Hepatocyte (in vitro differentiated cells): Measurements from ENCODE around the gene ST3GAL2. TPM values are rescaled to one million over a fixed set of nuclear protein-coding genes. Genes with fewer than 3 reads are reported as not detected.

Experiments used
- DNase-seq: peaks from one replicate; pipeline ENCODE4 v3.0.0-alpha.2; 2016; ENCODE audit warnings: low spot score
- H2AFZ ChIP-seq: fragments of 200-600 bp; sonication (generic); 2 replicates; pipeline ENCODE4 v1.6.0; 2016; ENCODE audit warnings: antibody characterized with exemption, mild to moderate bottlenecking
- H3K27ac ChIP-seq: fragments of 200-600 bp; sonication (generic); 2 replicates; pipeline ENCODE4 v1.5.1; 2016; ENCODE audit warnings: mild to moderate bottlenecking
- H3K27me3 ChIP-seq: fragments of 200-600 bp; sonication (generic); 2 replicates; pipeline ENCODE4 v1.6.1; 2016
- H3K36me3 ChIP-seq: fragments of 200-600 bp; sonication (generic); replicated peaks from 2 replicates; pipeline ENCODE4 v1.5.1; 2016; ENCODE audit warnings: low read depth; ENCODE audit not compliant: insufficient read depth
- H3K4me1 ChIP-seq: fragments of 200-600 bp; sonication (generic); 2 replicates; pipeline ENCODE4 v1.5.1; 2016; ENCODE audit warnings: mild to moderate bottlenecking, moderate library complexity; ENCODE audit not compliant: insufficient read depth
- H3K4me2 ChIP-seq: fragments of 200-600 bp; sonication (generic); 2 replicates; pipeline ENCODE4 v1.6.0; 2016
- H3K4me3 ChIP-seq: fragments of 200-600 bp; sonication (generic); 2 replicates; pipeline ENCODE4 v1.5.1; 2016; ENCODE audit warnings: mild to moderate bottlenecking
- H3K79me2 ChIP-seq: fragments of 200-600 bp; sonication (generic); 2 replicates; pipeline ENCODE4 v1.6.0; 2017; ENCODE audit warnings: mild to moderate bottlenecking
- H3K9me2 ChIP-seq: fragments of 200-600 bp; sonication (generic); replicated peaks from 2 replicates; pipeline ENCODE4 v1.6.0; 2017; ENCODE audit warnings: mild to moderate bottlenecking; ENCODE audit not compliant: insufficient read depth
- H3K9me3 ChIP-seq: fragments of 200-600 bp; sonication (generic); 2 replicates; pipeline ENCODE4 v1.5.1; 2016; ENCODE audit warnings: low read depth, mild to moderate bottlenecking
- H4K20me1 ChIP-seq: fragments of 200-600 bp; sonication (generic); 2 replicates; pipeline ENCODE4 v1.6.0; 2016; ENCODE audit warnings: mild to moderate bottlenecking; ENCODE audit not compliant: insufficient read depth, poor library complexity, severe bottlenecking
- CTCF ChIP-seq: fragments of 200-600 bp; sonication (generic); IDR thresholded peaks from 2 replicates; pipeline ENCODE4 v1.5.1; 2016; ENCODE audit warnings: antibody characterized with exemption, mild to moderate bottlenecking; ENCODE audit not compliant: poor library complexity
- EZH2 ChIP-seq: fragments of 200-600 bp; sonication (generic); IDR thresholded peaks from 2 replicates; pipeline ENCODE4 v1.6.1; 2016; ENCODE audit warnings: antibody characterized with exemption, mild to moderate bottlenecking, borderline replicate concordance
- EZH2phosphoT487 ChIP-seq: fragments of 200-600 bp; sonication (generic); IDR thresholded peaks from one replicate; pipeline ENCODE4 v1.6.1; 2018; ENCODE audit warnings: antibody characterized with exemption, mild to moderate bottlenecking, low read depth, moderate library complexity; ENCODE audit not compliant: unreplicated experiment, severe bottlenecking
- WGBS: methylation state at CpG from one replicate; pipeline ENCODE4 v1.1.6; 2016; ENCODE audit warnings: low lambda C conversion rate; ENCODE audit errors: missing lambda C conversion rate; 5-methylcytosine and 5-hydroxymethylcytosine counted together
- polyA plus RNA-seq: library from polyadenylated mRNA; unstranded; fragments of >200 nt; fragmentation: Nextera tagmentation; extraction: Ambion mirVana; gene quantifications from 2 replicates; pipeline ENCODE4 v1.2.1, GENCODE V29; 2016
- total RNA-seq: library from RNA; depleted of rRNA; stranded (reverse); fragments of >200 nt; gene quantifications from 2 replicates; pipeline ENCODE4 v1.2.3, GENCODE V29; 2014

ST3GAL2 gene
- total and polyA plus RNA-seq, 2 experiments from 2014 or later = 25.6 to 29.2 TPM

GRCh38 chr16:70465999-70466804 is 27.3 kb upstream of the ST3GAL2 start:
- Histone ChIP-seq H3K9me3 (no peaks in the 10 kb centered on the region), H3K79me2 (no peaks in the 10 kb centered on the region), H3K4me2 (no peak overlapping the region), H2AFZ (no peak overlapping the region), H3K4me1 (no peaks in the 10 kb centered on the region), H3K27ac (no peak overlapping the region), H3K9me2 (no peaks in the 10 kb centered on the region), H3K27me3 (no peaks in the 10 kb centered on the region), H4K20me1 (no peaks in the 10 kb centered on the region), H3K4me3 (no peak overlapping the region), H3K36me3 (no peaks in the 10 kb centered on the region)
- 93% methylated on average over 13 of the region's 13 CpGs for WGBS
- no peak for DNase-seq
- TF ChIP-seq EZH2phosphoT487 (no peak), CTCF (no peak), EZH2 (no peak)

- H3K27ac ChIP-seq = no peak overlapping the region
- H3K4me1 ChIP-seq = no peaks in the 10 kb centered on the region
- DNase-seq = no peak
- H3K4me2 ChIP-seq = no peak overlapping the region
- H3K9me2 ChIP-seq = no peaks in the 10 kb centered on the region
- 97% methylated on average over 2 of the region's 2 CpGs for WGBS
- no peaks in the 10 kb centered on the region for H4K20me1 ChIP-seq
- no peaks in the 10 kb centered on the region for H3K79me2 ChIP-seq
- no peaks in the 10 kb centered on the region for H3K27me3 ChIP-seq
- no peaks in the 10 kb centered on the region for H3K9me3 ChIP-seq
- H3K4me3 ChIP-seq = no peak overlapping the region
- no peaks in the 10 kb centered on the region for H3K36me3 ChIP-seq
- TF ChIP-seq EZH2phosphoT487 = no peak
- no peak for TF ChIP-seq CTCF
- TF ChIP-seq EZH2 = no peak
- no peak overlapping the region for H2AFZ ChIP-seq
Observed at GRCh38 chr16:70463235-70463634, 24.3 kb upstream of the ST3GAL2 start.

- Histone ChIP-seq H3K9me3 (no peaks in the 10 kb centered on the region), H3K4me2 (no peak overlapping the region), H4K20me1 (no peaks in the 10 kb centered on the region), H2AFZ (no peak overlapping the region), H3K9me2 (no peaks in the 10 kb centered on the region), H3K36me3 (no peaks in the 10 kb centered on the region), H3K4me1 (no peaks in the 10 kb centered on the region), H3K4me3 (no peak overlapping the region), H3K27me3 (no peaks in the 10 kb centered on the region), H3K79me2 (no peaks in the 10 kb centered on the region), H3K27ac (no peak overlapping the region)
- TF ChIP-seq CTCF = no peak
- no peak for TF ChIP-seq EZH2phosphoT487
- TF ChIP-seq EZH2 = no peak
- DNase-seq = no peak
- WGBS = 54% methylated on average over 8 of the region's 8 CpGs
Observed at GRCh38 chr16:70460737-70461261, 21.9 kb upstream of the ST3GAL2 start.
